Neural progenitor cell (in vitro differentiated cells): ENCODE measurements around the gene INPP4B. TPM values are rescaled to one million over a fixed set of nuclear protein-coding genes. Genes with fewer than 3 reads are reported as not detected.

Experiments used
- DNase-seq: peaks from one replicate; pipeline ENCODE4 v3.0.0-alpha.2; 2016; ENCODE audit warnings: low spot score
- H2AFZ ChIP-seq: fragments of 200-600 bp; sonication (generic); replicated peaks from 2 replicates; pipeline ENCODE4 v1.6.1; 2016; ENCODE audit warnings: antibody characterized with exemption
- H3F3A ChIP-seq: fragments of 200-600 bp; sonication (generic); 2 replicates; pipeline ENCODE4 v1.6.1; 2016; ENCODE audit warnings: antibody characterized with exemption, low read depth
- H3K27ac ChIP-seq: fragments of 200-600 bp; sonication (generic); 2 replicates; pipeline ENCODE4 v1.5.1; 2016; ENCODE audit warnings: mild to moderate bottlenecking
- H3K27me3 ChIP-seq: fragments of 200-600 bp; sonication (generic); 2 replicates; pipeline ENCODE4 v1.6.1; 2016; ENCODE audit warnings: mild to moderate bottlenecking, moderate library complexity
- H3K36me3 ChIP-seq: fragments of 200-600 bp; sonication (generic); 2 replicates; pipeline ENCODE4 v1.5.1; 2016
- H3K4me1 ChIP-seq: fragments of 200-600 bp; sonication (generic); 2 replicates; pipeline ENCODE4 v1.6.1; 2016; ENCODE audit warnings: mixed run types
- H3K4me2 ChIP-seq: fragments of 200-600 bp; sonication (generic); 2 replicates; pipeline ENCODE4 v1.6.1; 2016
- H3K4me3 ChIP-seq: fragments of 200-600 bp; sonication (generic); 2 replicates; pipeline ENCODE4 v1.5.1; 2016
- H3K79me2 ChIP-seq: fragments of 200-600 bp; sonication (generic); 2 replicates; pipeline ENCODE4 v1.6.1; 2016; ENCODE audit warnings: low read depth
- H3K9ac ChIP-seq: fragments of 200-600 bp; sonication (generic); 2 replicates; pipeline ENCODE4 v1.6.1; 2016
- H3K9me3 ChIP-seq: fragments of 200-600 bp; sonication (generic); 2 replicates; pipeline ENCODE4 v1.5.1; 2016; ENCODE audit warnings: low read depth
- H4K20me1 ChIP-seq: fragments of 200-600 bp; sonication (generic); 2 replicates; pipeline ENCODE4 v1.6.1; 2016; ENCODE audit warnings: low read depth
- H3K27ac Mint-ChIP-seq: 3 replicates; pipeline ENCODE4 v1.8.0; 2021; ENCODE audit warnings: mixed read lengths
- H3K27me3 Mint-ChIP-seq: 2 replicates; pipeline ENCODE4 v1.8.0; 2022; ENCODE audit warnings: low read depth, mild to moderate bottlenecking, inconsistent platforms, moderate library complexity, mixed read lengths; ENCODE audit not compliant: insufficient read depth
- H3K36me3 Mint-ChIP-seq: 3 replicates; pipeline ENCODE4 v1.8.0; 2021; ENCODE audit warnings: mixed read lengths
- H3K4me1 Mint-ChIP-seq: 3 replicates; pipeline ENCODE4 v1.8.0; 2021; ENCODE audit warnings: mixed read lengths
- H3K4me3 Mint-ChIP-seq: 3 replicates; pipeline ENCODE4 v1.8.0; 2021; ENCODE audit warnings: mild to moderate bottlenecking, moderate library complexity, mixed read lengths
- H3K9me3 Mint-ChIP-seq: 3 replicates; pipeline ENCODE4 v1.8.0; 2020; ENCODE audit warnings: mixed read lengths
- EZH2 ChIP-seq: fragments of 200-600 bp; sonication (generic); IDR thresholded peaks from 2 replicates; pipeline ENCODE4 v1.6.1; 2017; ENCODE audit warnings: antibody characterized with exemption, mild to moderate bottlenecking, moderate library complexity
- EZH2phosphoT487 ChIP-seq: fragments of 200-600 bp; sonication (generic); IDR thresholded peaks from 2 replicates; pipeline ENCODE4 v1.6.1; 2017; ENCODE audit warnings: antibody characterized with exemption
- total RNA-seq: library from RNA; depleted of rRNA; stranded (reverse); fragments of >200 nt; gene quantifications from 2 replicates; pipeline ENCODE4 v1.2.3, GENCODE V29; 2015; ENCODE audit warnings: low replicate concordance
- TF ChIP-seq, protein P1 (sequence below): fragments of 200-600 bp; sonication (generic); IDR thresholded peaks from 2 replicates; pipeline ENCODE4 v1.5.1; 2017; ENCODE audit warnings: antibody characterized with exemption, mild to moderate bottlenecking

The INPP4B gene
- total RNA-seq, 1 donor from 2014 or later: 1.3 TPM

DNA sequence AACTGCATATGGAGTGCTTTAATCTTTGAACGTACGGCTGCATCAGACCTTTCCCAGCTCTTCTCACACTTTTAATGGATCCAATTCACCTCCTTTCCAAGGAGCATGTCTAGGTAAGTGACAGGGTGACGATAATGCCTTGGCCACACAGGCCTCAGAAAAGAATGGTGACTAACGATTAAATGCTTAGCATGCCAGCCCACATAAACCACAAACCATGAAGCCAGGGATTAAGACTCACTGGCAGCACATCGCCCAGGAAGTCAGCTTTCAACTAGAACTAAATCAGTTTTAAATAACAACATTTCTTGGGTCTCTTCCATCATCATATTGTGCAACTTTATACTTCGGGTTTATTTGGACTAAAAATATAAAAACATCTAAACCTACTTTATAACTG lies 28.7 kb downstream of the INPP4B start:
- DNase-seq: peak; percentile 21
- H3K79me2 ChIP-seq: no peaks in the 10 kb centered on the region
- no peak overlapping the region for H2AFZ ChIP-seq
- H3K36me3 ChIP-seq: no peaks in the 10 kb centered on the region
- no peaks in the 10 kb centered on the region for H3F3A ChIP-seq
- H3K27me3 ChIP-seq: no peaks in the 10 kb centered on the region
- no peaks in the 10 kb centered on the region for H3K4me1 ChIP-seq
- Mint-ChIP-seq H3K4me1 (peaks cover 14% of the 10 kb centered on the region), H3K36me3 (no peaks in the 10 kb centered on the region), H3K9me3 (no peaks in the 10 kb centered on the region), H3K4me3 (no peak overlapping the region), H3K27me3 (no peaks in the 10 kb centered on the region), H3K27ac (no peak overlapping the region)
- no peak overlapping the region for H3K9ac ChIP-seq
- H3K4me2 ChIP-seq: no peak overlapping the region
- no peak overlapping the region for H3K4me3 ChIP-seq
- TF ChIP-seq EZH2phosphoT487 (no peak), EZH2 (no peak)
- TF ChIP-seq, protein P1, sequence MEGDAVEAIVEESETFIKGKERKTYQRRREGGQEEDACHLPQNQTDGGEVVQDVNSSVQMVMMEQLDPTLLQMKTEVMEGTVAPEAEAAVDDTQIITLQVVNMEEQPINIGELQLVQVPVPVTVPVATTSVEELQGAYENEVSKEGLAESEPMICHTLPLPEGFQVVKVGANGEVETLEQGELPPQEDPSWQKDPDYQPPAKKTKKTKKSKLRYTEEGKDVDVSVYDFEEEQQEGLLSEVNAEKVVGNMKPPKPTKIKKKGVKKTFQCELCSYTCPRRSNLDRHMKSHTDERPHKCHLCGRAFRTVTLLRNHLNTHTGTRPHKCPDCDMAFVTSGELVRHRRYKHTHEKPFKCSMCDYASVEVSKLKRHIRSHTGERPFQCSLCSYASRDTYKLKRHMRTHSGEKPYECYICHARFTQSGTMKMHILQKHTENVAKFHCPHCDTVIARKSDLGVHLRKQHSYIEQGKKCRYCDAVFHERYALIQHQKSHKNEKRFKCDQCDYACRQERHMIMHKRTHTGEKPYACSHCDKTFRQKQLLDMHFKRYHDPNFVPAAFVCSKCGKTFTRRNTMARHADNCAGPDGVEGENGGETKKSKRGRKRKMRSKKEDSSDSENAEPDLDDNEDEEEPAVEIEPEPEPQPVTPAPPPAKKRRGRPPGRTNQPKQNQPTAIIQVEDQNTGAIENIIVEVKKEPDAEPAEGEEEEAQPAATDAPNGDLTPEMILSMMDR: no peak
- no peak overlapping the region for H3K27ac ChIP-seq
- H3K9me3 ChIP-seq: no peaks in the 10 kb centered on the region
- no peaks in the 10 kb centered on the region for H4K20me1 ChIP-seq

- no peaks in the 10 kb centered on the region for H3K9me3 ChIP-seq
- no peak overlapping the region for H3K27ac ChIP-seq
- H3K4me3 Mint-ChIP-seq: no peak overlapping the region
- H3K27me3 Mint-ChIP-seq: no peaks in the 10 kb centered on the region
- no peaks in the 10 kb centered on the region for H3K9me3 Mint-ChIP-seq
- peaks cover 14% of the 10 kb centered on the region for H3K4me1 Mint-ChIP-seq
- TF ChIP-seq, protein P1: no peak
- no peak for TF ChIP-seq EZH2phosphoT487
- TF ChIP-seq EZH2: no peak
- no peaks in the 10 kb centered on the region for H4K20me1 ChIP-seq
- no peak overlapping the region for H3K4me2 ChIP-seq
- no peaks in the 10 kb centered on the region for H3F3A ChIP-seq
- DNase-seq: no peak
- H3K27ac Mint-ChIP-seq: no peak overlapping the region
- no peaks in the 10 kb centered on the region for H3K27me3 ChIP-seq
- no peaks in the 10 kb centered on the region for H3K36me3 Mint-ChIP-seq
- no peak overlapping the region for H2AFZ ChIP-seq
- H3K36me3 ChIP-seq: no peaks in the 10 kb centered on the region
- no peaks in the 10 kb centered on the region for H3K79me2 ChIP-seq
- H3K4me1 ChIP-seq: no peaks in the 10 kb centered on the region
- no peak overlapping the region for H3K4me3 ChIP-seq
- H3K9ac ChIP-seq: no peak overlapping the region
Measured at GRCh38 chr4:142815834-142816233, 30.3 kb downstream of the INPP4B start.

- Histone ChIP-seq H3K4me3 (no peak overlapping the region), H2AFZ (no peak overlapping the region), H3K36me3 (no peaks in the 10 kb centered on the region), H3F3A (no peaks in the 10 kb centered on the region), H3K9ac (no peak overlapping the region), H3K9me3 (no peaks in the 10 kb centered on the region), H3K4me2 (no peak overlapping the region), H4K20me1 (no peaks in the 10 kb centered on the region), H3K4me1 (no peaks in the 10 kb centered on the region), H3K79me2 (no peaks in the 10 kb centered on the region), H3K27me3 (no peaks in the 10 kb centered on the region), H3K27ac (no peak overlapping the region)
- no peak for DNase-seq
- no peaks in the 10 kb centered on the region for H3K36me3 Mint-ChIP-seq
- no peaks in the 10 kb centered on the region for H3K9me3 Mint-ChIP-seq
- H3K4me3 Mint-ChIP-seq: no peak overlapping the region
- TF ChIP-seq EZH2 (no peak), EZH2phosphoT487 (no peak)
- TF ChIP-seq, protein P1: no peak
- H3K27me3 Mint-ChIP-seq: no peaks in the 10 kb centered on the region
- no peak overlapping the region for H3K27ac Mint-ChIP-seq
- H3K4me1 Mint-ChIP-seq: peaks cover 14% of the 10 kb centered on the region
Measured at GRCh38 chr4:142813388-142813787, 32.7 kb downstream of the INPP4B start.

GRCh38 chr4:142812091-142812490 lies 34.0 kb downstream of the INPP4B start:
- Mint-ChIP-seq H3K36me3 (no peaks in the 10 kb centered on the region), H3K27me3 (no peaks in the 10 kb centered on the region), H3K4me1 (peaks cover 7% of the 10 kb centered on the region), H3K4me3 (no peak overlapping the region), H3K9me3 (no peaks in the 10 kb centered on the region), H3K27ac (no peak overlapping the region)
- Histone ChIP-seq H3K27me3 (no peaks in the 10 kb centered on the region), H3K4me1 (no peaks in the 10 kb centered on the region), H2AFZ (no peak overlapping the region), H3K4me2 (no peak overlapping the region), H3K9ac (no peak overlapping the region), H4K20me1 (no peaks in the 10 kb centered on the region), H3K27ac (no peak overlapping the region), H3K79me2 (no peaks in the 10 kb centered on the region), H3K36me3 (no peaks in the 10 kb centered on the region), H3K4me3 (no peak overlapping the region), H3K9me3 (no peaks in the 10 kb centered on the region), H3F3A (no peaks in the 10 kb centered on the region)
- TF ChIP-seq, protein P1: no peak
- TF ChIP-seq EZH2phosphoT487 (no peak), EZH2 (no peak)
- DNase-seq: no peak
